ENCODE results near the gene FAM9C. TPM values are rescaled to one million over a fixed set of nuclear protein-coding genes. Genes with fewer than 3 reads are reported as not detected.

FAM9C gene
- total and polyA plus RNA-seq, 12 donors = 0.07 to 1.00 (median 0.29) TPM; not detected in 6

- WGBS, 2 donors = 95 to 98% methylated on average over 2 of the region's 2 CpGs
- H3K4me3 ChIP-seq = no peak overlapping the region
- peaks cover 0 to 45% (median 20%) of the 10 kb centered on the region in 9 donors for H3K4me1 ChIP-seq
- TF ChIP-seq, protein P1, sequence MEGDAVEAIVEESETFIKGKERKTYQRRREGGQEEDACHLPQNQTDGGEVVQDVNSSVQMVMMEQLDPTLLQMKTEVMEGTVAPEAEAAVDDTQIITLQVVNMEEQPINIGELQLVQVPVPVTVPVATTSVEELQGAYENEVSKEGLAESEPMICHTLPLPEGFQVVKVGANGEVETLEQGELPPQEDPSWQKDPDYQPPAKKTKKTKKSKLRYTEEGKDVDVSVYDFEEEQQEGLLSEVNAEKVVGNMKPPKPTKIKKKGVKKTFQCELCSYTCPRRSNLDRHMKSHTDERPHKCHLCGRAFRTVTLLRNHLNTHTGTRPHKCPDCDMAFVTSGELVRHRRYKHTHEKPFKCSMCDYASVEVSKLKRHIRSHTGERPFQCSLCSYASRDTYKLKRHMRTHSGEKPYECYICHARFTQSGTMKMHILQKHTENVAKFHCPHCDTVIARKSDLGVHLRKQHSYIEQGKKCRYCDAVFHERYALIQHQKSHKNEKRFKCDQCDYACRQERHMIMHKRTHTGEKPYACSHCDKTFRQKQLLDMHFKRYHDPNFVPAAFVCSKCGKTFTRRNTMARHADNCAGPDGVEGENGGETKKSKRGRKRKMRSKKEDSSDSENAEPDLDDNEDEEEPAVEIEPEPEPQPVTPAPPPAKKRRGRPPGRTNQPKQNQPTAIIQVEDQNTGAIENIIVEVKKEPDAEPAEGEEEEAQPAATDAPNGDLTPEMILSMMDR (IDR thresholded peaks at IDR 0.05) = no peak
- H3K9me3 ChIP-seq = no peaks in the 10 kb centered on the region
- DNase-seq (no peak), ATAC-seq (no peak)
- intact Hi-C loops (cut with DNase I) = no loop called here
- no peak overlapping the region for H3K27ac ChIP-seq
- H3K27me3 ChIP-seq = peaks cover 0 to 70% (median 0%) of the 10 kb centered on the region in 7 donors
- H3K36me3 ChIP-seq = no peaks in the 10 kb centered on the region
Measured at GRCh38 chrX:13033193-13033592, 11.2 kb downstream of the FAM9C start.

- peak in 7 of 8 donors; percentile 29 to 81 (median 67) for ATAC-seq
- Histone ChIP-seq H3K27me3 (peaks cover 0 to 70% (median 0%) of the 10 kb centered on the region in 7 donors), H3K36me3 (no peaks in the 10 kb centered on the region), H3K4me1 (peaks cover 0 to 40% (median 21%) of the 10 kb centered on the region in 9 donors), H3K4me3 (peak overlapping the region in 1 of 10 donors; percentile 26), H3K27ac (peak overlapping the region; percentile 57 to 80 (median 70)), H3K9me3 (no peaks in the 10 kb centered on the region)
- TF ChIP-seq, protein P1 (IDR thresholded peaks at IDR 0.05) = no peak
- 51 to 58% methylated on average over 8 of the region's 8 CpGs for WGBS, 2 donors
- peak in 1 of 2 donors; percentile 39 for DNase-seq
- intact Hi-C loops (cut with DNase I) = loop anchor here in 3 of 10 donors (5.0 to 10.0 kb wide), 3 partner anchors 48 to 85 kb away; partner anchors contain the start of gene TMSB4X (in 1 of the 3)
Measured at GRCh38 chrX:13029887-13030771, 14.3 kb downstream of the FAM9C start.

GRCh38 chrX:13029637-13029886 lies 14.9 kb downstream of the FAM9C start:
- H3K36me3 ChIP-seq = no peaks in the 10 kb centered on the region
- peaks cover 0 to 35% (median 21%) of the 10 kb centered on the region in 9 donors for H3K4me1 ChIP-seq
- peak overlapping the region in 1 of 10 donors; percentile 26 for H3K4me3 ChIP-seq
- intact Hi-C loops (cut with DNase I) = loop anchor here in 3 of 10 donors (5.0 to 10.0 kb wide), 3 partner anchors 47 to 85 kb away; partner anchors contain the start of gene TMSB4X (in 1 of the 3)
- ATAC-seq (no peak), DNase-seq (no peak)
- peak overlapping the region; percentile 39 to 80 (median 70) for H3K27ac ChIP-seq
- TF ChIP-seq, protein P1 (IDR thresholded peaks at IDR 0.05) = no peak
- peaks cover 0 to 69% (median 0%) of the 10 kb centered on the region in 7 donors for H3K27me3 ChIP-seq
- no peaks in the 10 kb centered on the region for H3K9me3 ChIP-seq

DNA sequence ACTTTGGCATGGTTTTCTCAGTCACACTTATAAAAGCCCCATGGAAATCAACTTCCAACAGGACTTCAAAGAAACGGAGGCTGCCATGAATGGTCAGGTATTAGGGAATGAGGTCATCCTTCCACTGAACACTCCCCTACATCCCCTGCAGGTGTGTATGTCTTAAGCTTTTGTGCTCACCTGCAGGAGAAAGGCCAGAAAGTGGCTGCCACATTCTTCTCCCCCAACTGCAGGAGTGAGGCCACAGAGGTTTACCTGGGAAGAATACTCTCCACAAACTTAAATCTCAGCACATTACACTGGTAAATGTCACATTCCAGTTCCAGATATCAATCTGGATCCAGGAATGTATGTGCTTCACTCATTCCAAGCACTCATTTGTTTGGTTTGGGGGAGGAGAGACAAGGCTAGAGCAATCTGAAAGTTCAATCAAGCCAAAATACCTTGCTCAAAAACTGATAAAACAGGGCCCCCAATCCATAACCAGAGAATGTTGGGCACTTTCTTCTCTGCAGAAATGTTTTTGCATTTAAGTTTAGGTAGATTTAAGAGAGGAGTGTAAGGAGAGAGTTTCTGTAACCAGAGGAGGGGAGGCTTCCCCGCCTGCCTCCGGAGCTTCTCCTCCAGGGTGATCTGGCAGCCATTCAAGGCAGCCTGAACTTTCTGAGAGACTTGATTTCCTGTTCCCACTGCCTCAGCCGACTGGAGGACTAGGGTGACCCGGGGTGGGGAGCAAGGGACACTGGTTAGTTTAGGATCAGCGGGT lies 15.4 kb downstream of the FAM9C start:
- 9 to 20% methylated on average over 6 of the region's 6 CpGs for WGBS, 2 donors
- Histone ChIP-seq H3K4me3 (peak overlapping the region in 2 of 10 donors; percentile 11 to 26), H3K27me3 (peaks cover 0 to 67% (median 0%) of the 10 kb centered on the region in 7 donors), H3K36me3 (no peaks in the 10 kb centered on the region), H3K27ac (peak overlapping the region; percentile 39 to 80 (median 70)), H3K9me3 (no peaks in the 10 kb centered on the region), H3K4me1 (peaks cover 0 to 30% (median 21%) of the 10 kb centered on the region in 9 donors)
- ATAC-seq = peak; percentile 55 to 90 (median 81)
- TF ChIP-seq, protein P1 (IDR thresholded peaks at IDR 0.05) = no peak
- intact Hi-C loops (cut with DNase I) = loop anchor here in 3 of 10 donors (5.0 to 10.0 kb wide), 3 partner anchors 47 to 86 kb away; partner anchors contain the start of gene TMSB4X (in 1 of the 3)
- peak; percentile 33 to 71 for DNase-seq
